ENCODE results near the gene AFF3.

AFF3 gene

DNA sequence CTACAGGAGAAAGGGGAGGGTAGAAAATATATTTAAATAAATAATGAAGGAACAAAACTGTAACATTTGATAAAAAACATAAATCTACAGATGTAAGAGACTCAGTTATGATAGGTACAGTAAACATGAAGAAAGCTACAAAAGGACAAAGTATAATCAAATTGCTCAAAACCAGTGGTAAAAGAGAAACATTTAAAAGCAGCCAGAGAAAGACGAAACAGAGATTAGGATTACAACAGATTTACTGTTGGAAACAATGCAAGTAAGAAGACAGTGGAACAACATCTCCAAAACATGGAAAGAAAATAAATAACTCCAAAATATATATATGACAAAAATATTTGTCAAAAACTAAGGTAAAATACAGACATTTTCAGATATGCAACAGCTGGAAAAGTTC is 344.9 kb downstream of the AFF3 start:
- TF ChIP-seq, protein P1, sequence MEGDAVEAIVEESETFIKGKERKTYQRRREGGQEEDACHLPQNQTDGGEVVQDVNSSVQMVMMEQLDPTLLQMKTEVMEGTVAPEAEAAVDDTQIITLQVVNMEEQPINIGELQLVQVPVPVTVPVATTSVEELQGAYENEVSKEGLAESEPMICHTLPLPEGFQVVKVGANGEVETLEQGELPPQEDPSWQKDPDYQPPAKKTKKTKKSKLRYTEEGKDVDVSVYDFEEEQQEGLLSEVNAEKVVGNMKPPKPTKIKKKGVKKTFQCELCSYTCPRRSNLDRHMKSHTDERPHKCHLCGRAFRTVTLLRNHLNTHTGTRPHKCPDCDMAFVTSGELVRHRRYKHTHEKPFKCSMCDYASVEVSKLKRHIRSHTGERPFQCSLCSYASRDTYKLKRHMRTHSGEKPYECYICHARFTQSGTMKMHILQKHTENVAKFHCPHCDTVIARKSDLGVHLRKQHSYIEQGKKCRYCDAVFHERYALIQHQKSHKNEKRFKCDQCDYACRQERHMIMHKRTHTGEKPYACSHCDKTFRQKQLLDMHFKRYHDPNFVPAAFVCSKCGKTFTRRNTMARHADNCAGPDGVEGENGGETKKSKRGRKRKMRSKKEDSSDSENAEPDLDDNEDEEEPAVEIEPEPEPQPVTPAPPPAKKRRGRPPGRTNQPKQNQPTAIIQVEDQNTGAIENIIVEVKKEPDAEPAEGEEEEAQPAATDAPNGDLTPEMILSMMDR (IDR thresholded peaks at IDR 0.05; ENCODE audit: low read depth, low read length) = no peak
- no peak for DNase-seq

DNA sequence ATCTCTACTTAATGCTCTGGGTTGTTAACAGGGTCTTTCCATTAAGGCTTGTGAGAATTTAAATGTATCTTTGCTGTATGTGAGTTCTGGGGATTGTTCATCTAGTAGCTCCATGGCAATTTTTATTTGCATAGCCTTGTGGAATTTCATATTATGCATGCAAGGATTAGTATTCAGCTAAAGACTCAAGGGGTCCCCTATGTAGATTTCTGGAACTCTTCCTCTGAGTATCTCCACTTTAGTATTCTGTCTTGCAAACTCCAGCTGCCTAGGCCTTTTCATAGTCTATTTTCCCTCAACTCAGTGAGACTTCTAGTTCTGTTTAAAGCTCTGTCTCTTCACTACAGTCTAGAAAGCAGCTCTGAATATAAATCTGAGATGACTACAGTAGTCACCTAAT is 348.0 kb downstream of the AFF3 start:
- no peaks in the 10 kb centered on the region for H3K36me3 ChIP-seq
- no peaks in the 10 kb centered on the region for H3K4me1 ChIP-seq
- H3K9me3 ChIP-seq = no peaks in the 10 kb centered on the region
- H3K4me3 ChIP-seq (ENCODE audit: low read depth, low read length) = no peak overlapping the region
- H3K27me3 ChIP-seq = no peaks in the 10 kb centered on the region
- TF ChIP-seq, protein P1 (IDR thresholded peaks at IDR 0.05; ENCODE audit: low read depth, low read length) = no peak
- DNase-seq = no peak

More for the DNA sequence above, 344.9 kb downstream of the AFF3 start:
- Histone ChIP-seq H3K9me3 (no peaks in the 10 kb centered on the region), H3K4me3 (ENCODE audit: low read depth, low read length) (no peak overlapping the region), H3K36me3 (no peaks in the 10 kb centered on the region), H3K4me1 (no peaks in the 10 kb centered on the region), H3K27me3 (no peaks in the 10 kb centered on the region)

DNA sequence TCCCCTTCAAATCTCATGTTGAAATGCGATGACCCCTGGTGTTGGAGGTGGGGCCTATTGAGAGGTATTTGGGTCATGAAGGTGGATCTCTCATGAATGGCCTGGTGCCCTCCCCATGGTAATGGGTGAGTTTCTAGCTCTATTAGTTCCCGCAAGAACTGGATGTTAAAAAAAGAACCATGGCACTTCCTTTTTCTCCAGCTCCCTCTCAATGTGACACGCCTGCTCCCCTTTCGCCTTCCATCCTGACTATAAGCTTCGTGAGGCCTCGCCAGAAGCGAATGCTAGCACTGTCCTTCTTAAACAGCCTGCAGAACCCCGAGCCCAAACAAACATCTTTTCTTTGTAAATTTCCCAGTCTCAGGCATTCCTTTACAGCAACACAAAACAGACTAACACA is 349.4 kb downstream of the AFF3 start:
- no peak for DNase-seq
- no peak overlapping the region for H3K4me3 ChIP-seq (ENCODE audit: low read depth, low read length)
- H3K36me3 ChIP-seq = no peaks in the 10 kb centered on the region
- H3K4me1 ChIP-seq = no peaks in the 10 kb centered on the region
- TF ChIP-seq, protein P1 (IDR thresholded peaks at IDR 0.05; ENCODE audit: low read depth, low read length) = no peak
- H3K9me3 ChIP-seq = no peaks in the 10 kb centered on the region
- no peaks in the 10 kb centered on the region for H3K27me3 ChIP-seq

GRCh38 chr2:99789849-99790248 is 352.5 kb downstream of the AFF3 start:
- Histone ChIP-seq H3K9me3 (no peaks in the 10 kb centered on the region), H3K4me3 (ENCODE audit: low read depth, low read length) (no peak overlapping the region), H3K36me3 (no peaks in the 10 kb centered on the region), H3K27me3 (no peaks in the 10 kb centered on the region), H3K4me1 (no peaks in the 10 kb centered on the region)
- no peak for DNase-seq
- TF ChIP-seq, protein P1 (IDR thresholded peaks at IDR 0.05; ENCODE audit: low read depth, low read length) = no peak

- no peak overlapping the region for H3K4me3 ChIP-seq (ENCODE audit: low read depth, low read length)
- no peaks in the 10 kb centered on the region for H3K9me3 ChIP-seq
- TF ChIP-seq, protein P1 (IDR thresholded peaks at IDR 0.05; ENCODE audit: low read depth, low read length) = no peak
- no peaks in the 10 kb centered on the region for H3K4me1 ChIP-seq
- no peaks in the 10 kb centered on the region for H3K36me3 ChIP-seq
- no peaks in the 10 kb centered on the region for H3K27me3 ChIP-seq
- no peak for DNase-seq
Measured at GRCh38 chr2:99787769-99788382, 354.5 kb downstream of the AFF3 start.

- H3K36me3 ChIP-seq = no peaks in the 10 kb centered on the region
- TF ChIP-seq, protein P1 (IDR thresholded peaks at IDR 0.05; ENCODE audit: low read depth, low read length) = no peak
Measured at GRCh38 chr2:99786636-99787390, 355.6 kb downstream of the AFF3 start.

More at GRCh38 chr2:99786636-99787390, 355.6 kb downstream of the AFF3 start:
- Histone ChIP-seq H3K9me3 (no peaks in the 10 kb centered on the region), H3K27me3 (no peaks in the 10 kb centered on the region), H3K4me1 (no peaks in the 10 kb centered on the region), H3K4me3 (ENCODE audit: low read depth, low read length) (no peak overlapping the region)
- DNase-seq = no peak
